Prostate gland (tissue), 2 donors: ENCODE data around the gene GTPBP6. TPM values are rescaled to one million over a fixed set of nuclear protein-coding genes. Genes with fewer than 3 reads are reported as not detected.

Experiments
- DNase-seq: peaks from one replicate; pipeline ENCODE4 v3.0.0-alpha.2; 2019; ENCODE audit warnings: low spot score
- H3K27ac ChIP-seq, 2 donors: fragments of 200-600 bp; sonication (generic); 2 replicates each; pipeline ENCODE4 v1.5.1; 2017 to 2019
- H3K27me3 ChIP-seq: fragments of 200-600 bp; sonication (generic); replicated peaks from 2 replicates; pipeline ENCODE4 v1.5.1; 2019; ENCODE audit not compliant: insufficient read depth
- H3K36me3 ChIP-seq, 2 donors: fragments of 200-600 bp; sonication (generic); 1 replicate in 1 of 2; 2 replicates in 1 of 2; pipeline versions ENCODE4 v1.5.1 to v1.8.1; 2017 to 2019
- H3K4me1 ChIP-seq: fragments of 200-600 bp; sonication (generic); replicated peaks from 2 replicates; pipeline ENCODE4 v1.5.1; 2019
- H3K4me3 ChIP-seq, 2 donors: fragments of 200-600 bp; sonication (generic); 2 replicates each; pipeline ENCODE4 v1.5.1; 2017 to 2019
- H3K9me3 ChIP-seq: fragments of 200-600 bp; sonication (generic); 2 replicates; pipeline ENCODE4 v1.5.1; 2017
- POLR2A ChIP-seq: fragments of 450-650 bp; IDR thresholded peaks from one replicate; pipeline ENCODE4 v1.6.1; 2016; ENCODE audit warnings: antibody characterized with exemption, mild to moderate bottlenecking
- POLR2AphosphoS5 ChIP-seq: sonication (generic); formaldehyde crosslinking; IDR thresholded peaks from one replicate; pipeline ENCODE4 v1.6.1; 2017; ENCODE audit warnings: antibody characterized with exemption
- WGBS: methylation state at CpG from one replicate; pipeline ENCODE4 v1.1.5; 2018; 5-methylcytosine and 5-hydroxymethylcytosine counted together
- intact Hi-C: fragments of 100-400 bp; cut with DNase I; formaldehyde crosslinking; loops from one replicate; pipeline ENCODE4 v1.14.2; 2022
- total RNA-seq, 2 donors: library from RNA; depleted of rRNA; stranded (reverse); fragments of >200 nt; gene quantifications; one replicate each; pipeline ENCODE4 v1.1.0, GENCODE V29; 2016
- TF ChIP-seq, protein P1 (sequence below), 4 experiments: fragments of 200-600 bp in 2 of 4; fragments of 450-650 bp in 2 of 4; sonication (generic) in 2 of 4; IDR thresholded peaks; 1 replicate in 3 of 4; 2 replicates in 1 of 4; pipeline ENCODE4 v1.5.1; 2016 to 2019; ENCODE audit warnings: antibody characterized with exemption in 4 of 4, mild to moderate bottlenecking in 2 of 4, moderate library complexity in 2 of 4

The GTPBP6 gene
- total RNA-seq, 2 donors from 2014 or later = 43.9 to 69.6 TPM

DNA sequence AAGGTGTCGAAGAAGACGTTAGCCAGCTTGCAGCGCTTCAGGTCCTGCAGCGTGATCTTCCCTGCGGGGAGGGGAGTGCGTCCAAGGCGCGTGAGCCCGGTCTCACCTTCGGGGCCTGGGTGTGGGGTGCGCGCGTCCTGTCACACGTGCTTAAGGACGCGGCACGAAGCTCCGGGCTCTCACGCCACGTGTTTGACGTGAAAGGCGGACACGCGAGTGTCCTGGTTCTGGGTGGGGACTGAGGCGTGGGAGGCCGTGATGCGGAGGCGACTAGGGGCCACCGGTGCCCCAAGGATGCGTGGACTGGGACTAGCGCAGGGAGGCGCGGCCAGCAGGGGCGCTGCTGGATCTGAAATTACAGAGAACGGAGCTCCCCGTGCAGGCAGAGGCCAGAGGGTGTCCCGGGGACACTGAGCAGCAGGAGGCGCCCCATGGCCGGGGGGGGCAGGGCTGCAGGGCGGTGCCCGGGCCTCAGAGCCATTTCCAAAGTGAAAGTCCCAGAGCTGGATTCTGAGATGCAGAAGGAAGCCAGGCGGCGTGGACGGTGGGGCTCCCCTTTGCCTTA lies 20.3 kb upstream of the GTPBP6 start:
- no peaks in the 10 kb centered on the region for H3K4me1 ChIP-seq
- H3K9me3 ChIP-seq = no peaks in the 10 kb centered on the region
- WGBS = 95% methylated on average over 44 of the region's 44 CpGs
- intact Hi-C loops = no loop called here
- H3K36me3 ChIP-seq = no peaks in the 10 kb centered on the region
- H3K27ac ChIP-seq = no peak overlapping the region
- TF ChIP-seq, protein P1, sequence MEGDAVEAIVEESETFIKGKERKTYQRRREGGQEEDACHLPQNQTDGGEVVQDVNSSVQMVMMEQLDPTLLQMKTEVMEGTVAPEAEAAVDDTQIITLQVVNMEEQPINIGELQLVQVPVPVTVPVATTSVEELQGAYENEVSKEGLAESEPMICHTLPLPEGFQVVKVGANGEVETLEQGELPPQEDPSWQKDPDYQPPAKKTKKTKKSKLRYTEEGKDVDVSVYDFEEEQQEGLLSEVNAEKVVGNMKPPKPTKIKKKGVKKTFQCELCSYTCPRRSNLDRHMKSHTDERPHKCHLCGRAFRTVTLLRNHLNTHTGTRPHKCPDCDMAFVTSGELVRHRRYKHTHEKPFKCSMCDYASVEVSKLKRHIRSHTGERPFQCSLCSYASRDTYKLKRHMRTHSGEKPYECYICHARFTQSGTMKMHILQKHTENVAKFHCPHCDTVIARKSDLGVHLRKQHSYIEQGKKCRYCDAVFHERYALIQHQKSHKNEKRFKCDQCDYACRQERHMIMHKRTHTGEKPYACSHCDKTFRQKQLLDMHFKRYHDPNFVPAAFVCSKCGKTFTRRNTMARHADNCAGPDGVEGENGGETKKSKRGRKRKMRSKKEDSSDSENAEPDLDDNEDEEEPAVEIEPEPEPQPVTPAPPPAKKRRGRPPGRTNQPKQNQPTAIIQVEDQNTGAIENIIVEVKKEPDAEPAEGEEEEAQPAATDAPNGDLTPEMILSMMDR (IDR thresholded peaks at IDR 0.05) = no peak
- TF ChIP-seq POLR2A = no peak
- no peak for TF ChIP-seq POLR2AphosphoS5
- no peak overlapping the region for H3K4me3 ChIP-seq
- H3K27me3 ChIP-seq = no peaks in the 10 kb centered on the region
- DNase-seq = no peak

DNA sequence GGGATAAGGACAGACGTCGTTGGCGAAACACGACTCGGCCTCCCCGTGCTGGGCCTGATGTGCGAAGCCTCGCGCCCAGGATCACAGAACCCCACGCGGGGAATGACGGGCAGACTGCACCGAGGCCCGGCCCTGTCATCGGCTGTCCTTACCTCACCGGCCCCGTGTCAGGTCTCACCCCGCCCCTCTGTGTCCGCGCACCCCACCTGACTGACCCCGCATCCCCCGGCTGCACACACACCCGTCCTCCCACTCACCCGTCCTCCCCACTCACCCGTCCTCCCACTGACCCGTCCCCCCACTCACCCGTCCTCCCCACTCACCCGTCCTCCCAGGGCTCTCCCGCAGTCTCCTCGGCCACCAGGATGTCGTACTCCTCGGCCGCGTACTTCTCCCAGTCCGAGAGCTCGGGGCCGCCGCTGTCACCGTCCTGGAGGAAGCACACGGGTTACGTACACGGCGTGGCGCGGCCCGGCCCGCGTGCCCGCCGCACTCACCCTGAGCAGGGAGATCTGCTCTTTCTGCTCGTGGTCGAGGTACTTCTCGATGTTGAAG lies 19.8 kb upstream of the GTPBP6 start:
- DNase-seq = no peak
- WGBS = 91% methylated on average over 52 of the region's 53 CpGs
- Histone ChIP-seq H3K9me3 (no peaks in the 10 kb centered on the region), H3K36me3 (no peaks in the 10 kb centered on the region), H3K27ac (no peak overlapping the region), H3K4me1 (no peaks in the 10 kb centered on the region), H3K27me3 (no peaks in the 10 kb centered on the region), H3K4me3 (no peak overlapping the region)
- intact Hi-C loops = no loop called here
- no peak for TF ChIP-seq POLR2A

DNA sequence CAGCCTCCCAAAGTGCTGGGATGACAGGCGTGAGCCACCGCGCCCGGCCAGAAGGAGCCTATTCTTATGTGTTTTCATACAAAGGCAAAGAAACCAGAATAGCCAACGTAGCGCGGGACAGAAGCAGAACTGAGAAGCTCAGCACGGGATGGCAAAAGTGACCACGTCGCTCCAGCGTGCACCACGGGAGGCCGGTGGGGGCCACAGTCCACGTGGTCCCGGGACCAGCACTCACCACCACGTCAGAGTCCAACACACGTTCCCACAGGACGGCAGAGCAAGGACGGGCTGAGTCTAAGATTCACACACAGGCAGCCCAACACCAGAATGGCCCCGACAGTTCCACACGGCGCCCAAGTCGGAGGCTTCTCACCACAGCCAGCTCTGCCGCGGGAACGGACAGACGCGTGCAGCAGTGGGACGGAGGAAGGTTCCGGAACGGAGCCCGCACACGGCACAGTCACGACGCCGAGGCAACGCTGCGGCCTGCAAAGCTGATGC lies 18.8 kb upstream of the GTPBP6 start:
- intact Hi-C loops = no loop called here
- TF ChIP-seq POLR2AphosphoS5 = no peak
- TF ChIP-seq POLR2A = no peak
- TF ChIP-seq, protein P1 (IDR thresholded peaks at IDR 0.05) = no peak
- H3K9me3 ChIP-seq = no peaks in the 10 kb centered on the region
- H3K27ac ChIP-seq = no peak overlapping the region
- H3K27me3 ChIP-seq = no peaks in the 10 kb centered on the region
- H3K4me1 ChIP-seq = no peaks in the 10 kb centered on the region
- H3K4me3 ChIP-seq = no peak overlapping the region
- 84% methylated on average over 35 of the region's 38 CpGs for WGBS
- no peaks in the 10 kb centered on the region for H3K36me3 ChIP-seq
- no peak for DNase-seq

DNA sequence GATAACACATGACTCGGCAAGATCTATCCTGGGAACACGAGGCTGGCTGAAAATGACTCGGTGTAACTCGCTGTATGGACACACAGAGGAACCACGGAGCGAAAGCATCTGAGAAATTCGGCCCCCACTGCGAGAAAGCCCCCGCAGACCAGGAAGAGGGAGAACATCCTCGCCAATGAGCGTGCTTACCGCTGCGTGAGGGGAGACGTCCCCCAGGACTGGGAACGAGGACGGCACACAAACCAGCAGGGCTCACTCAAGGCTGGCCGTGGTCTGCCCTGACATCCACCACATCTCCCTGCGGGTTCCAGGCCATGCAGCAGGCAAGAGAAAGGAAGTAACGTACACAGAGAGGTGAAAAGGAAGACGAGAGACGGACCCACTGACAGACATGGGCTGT lies 17.6 kb upstream of the GTPBP6 start:
- H3K9me3 ChIP-seq = no peaks in the 10 kb centered on the region
- H3K36me3 ChIP-seq = no peaks in the 10 kb centered on the region
- no peaks in the 10 kb centered on the region for H3K27me3 ChIP-seq
- H3K27ac ChIP-seq = no peak overlapping the region
- H3K4me3 ChIP-seq = no peak overlapping the region
- intact Hi-C loops = no loop called here
- DNase-seq = no peak
- TF ChIP-seq POLR2A = no peak
- TF ChIP-seq, protein P1 (IDR thresholded peaks at IDR 0.05) = no peak
- no peak for TF ChIP-seq POLR2AphosphoS5
- no peaks in the 10 kb centered on the region for H3K4me1 ChIP-seq
- WGBS = 90% methylated on average over 21 of the region's 21 CpGs

DNA sequence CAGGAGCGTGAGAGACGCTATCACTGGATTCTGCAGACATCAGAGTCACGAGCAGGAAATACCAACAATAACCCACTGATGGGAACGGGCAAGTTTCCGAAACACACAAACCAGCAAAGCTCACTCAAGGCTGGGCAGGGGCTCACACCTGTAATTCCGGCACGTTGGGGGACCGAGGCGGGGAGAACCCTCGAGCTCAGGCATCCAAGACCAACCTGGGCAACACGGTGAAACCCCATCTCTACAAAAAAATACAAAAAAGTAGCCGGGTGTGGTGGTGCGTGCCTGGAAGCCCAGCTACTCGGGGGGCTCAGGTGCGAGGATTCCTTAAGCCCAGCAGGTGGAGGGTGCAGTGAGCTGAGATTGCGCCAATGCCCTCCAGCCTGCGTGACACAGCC lies 17.2 kb upstream of the GTPBP6 start:
- Histone ChIP-seq H3K9me3 (no peaks in the 10 kb centered on the region), H3K27me3 (no peaks in the 10 kb centered on the region), H3K4me1 (no peaks in the 10 kb centered on the region), H3K36me3 (no peaks in the 10 kb centered on the region), H3K4me3 (no peak overlapping the region), H3K27ac (no peak overlapping the region)
- 96% methylated on average over 17 of the region's 17 CpGs for WGBS
- intact Hi-C loops = no loop called here
- DNase-seq = no peak
- TF ChIP-seq, protein P1 (IDR thresholded peaks at IDR 0.05) = no peak
- TF ChIP-seq POLR2AphosphoS5 = no peak
- no peak for TF ChIP-seq POLR2A
